Nephron (organoid): ENCODE measurements around the gene SND1.

Source experiments
- H3K27ac Mint-ChIP-seq, 3 experiments: 2 replicates each; pipeline ENCODE4 v1.8.0; 2020; ENCODE audit warnings: mixed read lengths in 3 of 3, mild to moderate bottlenecking in 2 of 3, moderate library complexity in 1 of 3
- H3K27me3 Mint-ChIP-seq: 2 replicates; pipeline ENCODE4 v1.8.0; 2021; ENCODE audit warnings: low read depth, mild to moderate bottlenecking, moderate library complexity, mixed read lengths
- H3K36me3 Mint-ChIP-seq: 2 replicates; pipeline ENCODE4 v1.8.0; 2020; ENCODE audit warnings: low read depth, mixed read lengths
- H3K4me1 Mint-ChIP-seq: 2 replicates; pipeline ENCODE4 v1.8.0; 2020; ENCODE audit warnings: mixed read lengths
- H3K4me3 Mint-ChIP-seq, 3 experiments: 2 replicates each; pipeline ENCODE4 v1.8.0; 2020; ENCODE audit warnings: mild to moderate bottlenecking in 3 of 3, mixed read lengths in 3 of 3, moderate library complexity in 2 of 3
- H3K9me3 Mint-ChIP-seq: 2 replicates; pipeline ENCODE4 v1.8.0; 2020; ENCODE audit warnings: mixed read lengths
- CTCF ChIP-seq, 3 experiments: fragments of 200-600 bp; sonication (generic); IDR thresholded peaks; one replicate each; pipeline ENCODE4 v1.5.0; 2021; ENCODE audit warnings: antibody characterized with exemption in 3 of 3; ENCODE audit not compliant: unreplicated experiment in 3 of 3

SND1 gene

DNA sequence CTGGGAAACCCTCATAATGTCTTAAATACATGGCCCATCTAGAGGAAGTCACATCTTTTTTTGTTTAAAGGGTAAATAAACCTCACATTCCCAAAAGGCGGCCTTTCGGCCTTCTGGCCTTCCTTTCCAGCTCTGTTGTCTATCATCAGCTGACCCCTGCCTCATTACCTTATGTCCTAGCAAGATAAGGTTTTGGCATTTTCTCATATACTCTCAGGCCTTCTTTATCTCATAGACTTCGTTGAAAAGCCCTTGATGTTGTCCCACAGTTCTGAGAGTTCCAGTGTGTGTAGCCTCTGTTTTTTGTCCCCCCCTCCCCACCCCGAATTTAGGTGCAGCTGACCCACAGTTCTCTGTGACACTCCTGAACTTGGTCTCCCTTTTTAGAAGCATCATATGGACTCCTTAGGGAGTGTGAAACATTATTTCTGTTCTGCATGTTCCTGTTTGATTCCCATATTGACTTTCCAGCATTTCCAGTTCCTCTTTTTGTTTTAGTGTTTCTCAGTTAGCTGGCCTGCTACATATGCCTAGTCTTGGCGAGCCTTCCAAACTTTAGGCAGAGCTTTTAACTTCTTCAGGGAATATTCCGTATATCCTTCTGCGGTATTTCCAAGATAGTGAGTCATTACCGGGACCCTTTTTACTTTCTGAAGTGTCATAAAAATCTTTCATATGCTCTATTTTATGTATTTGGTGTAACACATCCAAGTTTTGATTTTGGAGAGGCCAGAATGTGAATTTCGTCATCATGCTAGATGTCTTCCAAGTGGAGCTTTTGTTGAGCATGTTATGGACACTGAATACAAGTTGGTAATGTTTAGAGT, 240.7 kb downstream of the SND1 start:
- Mint-ChIP-seq H3K9me3 (no peaks in the 10 kb centered on the region), H3K27ac (peak overlapping the region in 2 of 3 experiments; percentile 56 to 85), H3K27me3 (no peaks in the 10 kb centered on the region), H3K4me1 (peaks cover 36% of the 10 kb centered on the region), H3K36me3 (peaks cover 36% of the 10 kb centered on the region), H3K4me3 (no peak overlapping the region)
- TF ChIP-seq CTCF (IDR thresholded peaks at IDR 0.05; ENCODE audit: unreplicated experiment in 3 of 3), result no peak

DNA sequence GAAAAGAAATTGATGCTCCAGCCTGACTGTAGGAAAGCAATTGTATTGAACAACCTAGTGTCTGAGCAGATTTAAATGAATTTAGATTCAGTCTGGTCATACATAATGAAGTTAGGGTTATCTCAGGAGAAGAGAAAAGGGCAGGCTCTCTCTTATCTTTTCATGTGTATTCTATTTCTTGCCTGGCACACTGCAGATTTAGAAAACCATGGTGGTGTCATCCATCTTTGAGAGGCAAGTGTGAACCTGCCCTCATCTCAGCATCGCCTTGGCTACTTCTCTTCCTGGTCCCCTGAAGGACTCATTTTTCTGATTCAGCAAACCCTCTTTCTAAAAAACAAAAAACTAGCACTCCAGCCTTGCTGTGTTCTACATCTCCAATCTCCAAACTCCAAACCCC, 241.6 kb downstream of the SND1 start:
- Mint-ChIP-seq H3K27me3 (no peaks in the 10 kb centered on the region), H3K27ac (peak overlapping the region in 1 of 3 experiments; percentile 85), H3K4me3 (no peak overlapping the region), H3K36me3 (peaks cover 32% of the 10 kb centered on the region), H3K9me3 (no peaks in the 10 kb centered on the region), H3K4me1 (peaks cover 36% of the 10 kb centered on the region)
- no peak for TF ChIP-seq CTCF (IDR thresholded peaks at IDR 0.05; ENCODE audit: unreplicated experiment in 3 of 3)

DNA sequence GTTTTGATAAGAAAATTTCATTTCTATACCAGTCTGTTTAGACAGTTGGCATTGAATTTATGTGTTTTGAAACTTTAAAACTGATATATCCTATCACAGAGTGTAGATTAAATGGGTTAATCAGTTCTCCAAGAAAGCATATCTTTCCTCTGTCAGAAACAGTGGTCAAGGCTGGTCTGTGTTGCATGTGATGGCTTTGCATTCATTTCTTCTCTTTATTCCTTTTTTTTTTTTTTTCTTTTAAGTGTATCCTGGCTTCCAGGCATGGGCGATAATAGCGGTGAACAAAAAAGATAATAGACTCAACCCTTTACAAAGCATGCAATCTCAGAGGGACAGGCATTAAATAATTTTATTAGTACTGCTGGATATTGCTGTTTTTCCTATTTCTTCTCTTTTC, 242.6 kb downstream of the SND1 start:
- no peaks in the 10 kb centered on the region for H3K27me3 Mint-ChIP-seq
- peaks cover 36% of the 10 kb centered on the region for H3K4me1 Mint-ChIP-seq
- no peak for TF ChIP-seq CTCF (IDR thresholded peaks at IDR 0.05; ENCODE audit: unreplicated experiment in 3 of 3)
- H3K4me3 Mint-ChIP-seq, result no peak overlapping the region
- H3K36me3 Mint-ChIP-seq, result peaks cover 29% of the 10 kb centered on the region
- no peaks in the 10 kb centered on the region for H3K9me3 Mint-ChIP-seq
- H3K27ac Mint-ChIP-seq, result no peak overlapping the region

DNA sequence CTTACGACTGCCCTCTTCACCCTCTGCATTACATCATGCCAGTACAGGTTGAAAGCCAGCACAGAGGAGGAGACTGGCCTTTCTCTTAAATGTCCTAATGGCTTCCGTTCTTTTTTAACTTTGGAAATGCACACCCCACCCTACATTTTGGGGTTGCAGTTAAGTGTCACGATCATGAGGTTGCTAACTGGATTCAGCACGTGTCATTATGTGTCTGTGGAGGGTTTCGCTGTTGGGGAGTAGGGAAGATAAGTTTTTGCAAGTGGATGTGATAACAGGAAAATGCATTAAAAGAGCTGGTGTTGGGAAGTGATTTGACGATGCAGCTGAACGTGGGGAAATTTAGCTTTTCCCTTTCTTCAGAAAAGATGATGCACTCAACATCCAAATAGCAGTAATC, 243.4 kb downstream of the SND1 start:
- H3K27ac Mint-ChIP-seq, result no peak overlapping the region
- H3K36me3 Mint-ChIP-seq, result peaks cover 21% of the 10 kb centered on the region

GRCh38 chr7:127895814-127896280, 243.9 kb downstream of the SND1 start:
- TF ChIP-seq CTCF (IDR thresholded peaks at IDR 0.05; ENCODE audit: unreplicated experiment in 3 of 3), result no peak
- no peaks in the 10 kb centered on the region for H3K9me3 Mint-ChIP-seq
- H3K4me3 Mint-ChIP-seq, result no peak overlapping the region
- no peak overlapping the region for H3K27ac Mint-ChIP-seq
- peaks cover 21% of the 10 kb centered on the region for H3K36me3 Mint-ChIP-seq
- H3K27me3 Mint-ChIP-seq, result no peaks in the 10 kb centered on the region
- peaks cover 36% of the 10 kb centered on the region for H3K4me1 Mint-ChIP-seq

More for the DNA sequence above, 243.4 kb downstream of the SND1 start:
- TF ChIP-seq CTCF (IDR thresholded peaks at IDR 0.05; ENCODE audit: unreplicated experiment in 3 of 3), result no peak
- H3K27me3 Mint-ChIP-seq, result no peaks in the 10 kb centered on the region
- H3K4me1 Mint-ChIP-seq, result peaks cover 36% of the 10 kb centered on the region
- no peak overlapping the region for H3K4me3 Mint-ChIP-seq
- no peaks in the 10 kb centered on the region for H3K9me3 Mint-ChIP-seq

DNA sequence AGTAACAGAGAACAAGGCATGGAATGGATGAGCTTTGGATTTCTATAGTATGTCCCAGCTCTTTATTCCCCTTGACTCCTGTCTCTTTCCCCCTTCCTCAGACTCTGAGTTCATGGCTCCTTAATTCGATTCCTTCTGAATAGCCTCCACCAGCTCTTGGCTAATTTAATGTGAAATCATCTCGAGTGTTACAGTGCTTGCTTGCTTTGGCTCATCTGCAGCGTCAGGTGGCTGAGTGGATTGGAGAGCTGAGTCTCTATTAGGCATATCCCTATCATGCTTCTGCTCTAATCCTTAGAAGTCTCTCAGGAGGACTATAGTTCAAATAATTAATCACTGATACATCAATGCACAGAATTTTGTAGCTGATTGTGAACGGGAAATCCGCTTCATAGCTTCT, 244.7 kb downstream of the SND1 start:
- no peak for TF ChIP-seq CTCF (IDR thresholded peaks at IDR 0.05; ENCODE audit: unreplicated experiment in 3 of 3)
- H3K9me3 Mint-ChIP-seq, result no peaks in the 10 kb centered on the region
- H3K36me3 Mint-ChIP-seq, result peaks cover 16% of the 10 kb centered on the region
- no peaks in the 10 kb centered on the region for H3K27me3 Mint-ChIP-seq
- H3K27ac Mint-ChIP-seq, result no peak overlapping the region
- no peak overlapping the region for H3K4me3 Mint-ChIP-seq
- peaks cover 36% of the 10 kb centered on the region for H3K4me1 Mint-ChIP-seq
